ENCODE results near the gene AGAP3. TPM values are rescaled to one million over a fixed set of nuclear protein-coding genes. Genes with fewer than 3 reads are reported as not detected.

AGAP3 gene
- polyA plus RNA-seq, 3 donors, result 6.4 to 133 (median 6.8) TPM

DNA sequence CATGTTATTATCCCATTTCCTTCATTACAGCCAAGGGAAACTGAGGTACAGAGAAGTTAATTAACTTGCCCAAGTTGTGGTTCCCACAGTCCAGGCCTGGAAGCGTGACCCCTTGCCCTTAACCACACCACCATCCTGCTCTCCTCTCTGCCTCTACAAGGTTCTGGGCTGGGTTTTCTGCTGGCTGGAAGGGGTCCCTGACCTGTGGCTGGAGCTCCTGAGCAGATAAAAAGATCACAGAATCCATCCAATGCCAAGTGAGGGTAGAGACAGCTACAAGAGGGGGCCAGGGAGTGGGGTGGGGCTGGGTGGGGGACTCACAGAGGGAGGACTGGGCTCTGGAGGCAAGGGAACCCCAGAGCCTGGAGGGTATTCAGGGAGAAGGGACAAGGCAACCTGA, 91.0 kb downstream of the AGAP3 start:
- Mint-ChIP-seq H3K27me3 (ENCODE audit: low read depth in 3 of 3) (peaks cover 14 to 45% (median 15%) of the 10 kb centered on the region in 3 donors), H3K9me3 (peaks cover 12 to 26% (median 18%) of the 10 kb centered on the region in 7 donors)
- no CpG with 5 or more reads among the region's 1 CpG for WGBS (ENCODE audit: insufficient coverage)

DNA sequence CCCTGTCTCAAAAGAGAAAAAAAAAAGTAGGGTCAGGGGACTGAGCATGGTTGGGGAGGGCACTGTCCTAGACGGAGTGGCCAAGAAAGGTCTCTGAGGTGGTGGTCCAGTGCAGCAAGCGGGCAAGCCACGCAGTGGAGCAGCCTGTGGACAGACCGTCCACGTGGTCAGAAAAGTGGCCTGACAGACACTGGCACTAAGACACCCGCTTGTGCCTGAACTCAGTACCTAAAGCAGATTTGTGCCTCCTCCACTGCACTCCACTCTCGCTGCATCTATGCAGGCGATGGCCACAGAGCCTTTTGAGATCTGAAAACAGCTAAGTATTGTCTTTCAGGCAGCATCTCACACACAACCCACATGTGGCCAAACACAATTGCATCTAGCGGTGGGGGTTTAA, 92.0 kb downstream of the AGAP3 start:
- peak overlapping the region in 1 of 2 donors; percentile 32 for H3K4me3 Mint-ChIP-seq
- H3K36me3 ChIP-seq (replicated peaks in 1 of 2; ENCODE audit: control insufficient read depth in 1 of 2, insufficient read depth in 2 of 2, low read length in 2 of 2), result no peaks in the 10 kb centered on the region
- H3K4me1 ChIP-seq (ENCODE audit: control insufficient read depth in 1 of 2, insufficient read depth in 2 of 2, low read length in 2 of 2), result no peaks in the 10 kb centered on the region
- no peaks in the 10 kb centered on the region for H4K20me1 ChIP-seq (ENCODE audit: insufficient read depth, low read length)
- H3K9me3 ChIP-seq (replicated peaks in 1 of 2; ENCODE audit: control insufficient read depth in 1 of 2, insufficient read depth in 1 of 2, low read length in 2 of 2), result peaks cover 4 to 15% of the 10 kb centered on the region in 2 donors
- no peaks in the 10 kb centered on the region for H3K36me3 Mint-ChIP-seq
- no peak for DNase-seq
- no peak overlapping the region for H3K9ac ChIP-seq (ENCODE audit: insufficient read depth, low read length, poor library complexity, severe bottlenecking)
- TF ChIP-seq, protein P1, sequence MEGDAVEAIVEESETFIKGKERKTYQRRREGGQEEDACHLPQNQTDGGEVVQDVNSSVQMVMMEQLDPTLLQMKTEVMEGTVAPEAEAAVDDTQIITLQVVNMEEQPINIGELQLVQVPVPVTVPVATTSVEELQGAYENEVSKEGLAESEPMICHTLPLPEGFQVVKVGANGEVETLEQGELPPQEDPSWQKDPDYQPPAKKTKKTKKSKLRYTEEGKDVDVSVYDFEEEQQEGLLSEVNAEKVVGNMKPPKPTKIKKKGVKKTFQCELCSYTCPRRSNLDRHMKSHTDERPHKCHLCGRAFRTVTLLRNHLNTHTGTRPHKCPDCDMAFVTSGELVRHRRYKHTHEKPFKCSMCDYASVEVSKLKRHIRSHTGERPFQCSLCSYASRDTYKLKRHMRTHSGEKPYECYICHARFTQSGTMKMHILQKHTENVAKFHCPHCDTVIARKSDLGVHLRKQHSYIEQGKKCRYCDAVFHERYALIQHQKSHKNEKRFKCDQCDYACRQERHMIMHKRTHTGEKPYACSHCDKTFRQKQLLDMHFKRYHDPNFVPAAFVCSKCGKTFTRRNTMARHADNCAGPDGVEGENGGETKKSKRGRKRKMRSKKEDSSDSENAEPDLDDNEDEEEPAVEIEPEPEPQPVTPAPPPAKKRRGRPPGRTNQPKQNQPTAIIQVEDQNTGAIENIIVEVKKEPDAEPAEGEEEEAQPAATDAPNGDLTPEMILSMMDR (IDR thresholded peaks at IDR 0.05), result no peak
- peaks cover 11 to 39% (median 13%) of the 10 kb centered on the region in 3 donors for H3K27me3 Mint-ChIP-seq (ENCODE audit: low read depth in 3 of 3)
- peaks cover 10 to 17% (median 14%) of the 10 kb centered on the region in 7 donors for H3K9me3 Mint-ChIP-seq
- peaks cover 0 to 13% of the 10 kb centered on the region in 2 donors for H3K27me3 ChIP-seq (ENCODE audit: control insufficient read depth in 2 of 2, insufficient read depth in 2 of 2, low read length in 2 of 2)
- H3K27ac ChIP-seq (ENCODE audit: low read depth in 1 of 2, low read length in 2 of 2), result no peak overlapping the region
- H3K4me3 ChIP-seq (replicated peaks in 1 of 3; ENCODE audit: low read depth in 2 of 3, low read length in 3 of 3), result no peak overlapping the region
- no peak overlapping the region for H2AFZ ChIP-seq (ENCODE audit: insufficient read depth, low read depth, low read length, poor library complexity, severe bottlenecking)
- no peaks in the 10 kb centered on the region for H3K79me2 ChIP-seq (ENCODE audit: insufficient read depth, low read length)
- H3K27ac Mint-ChIP-seq, result no peak overlapping the region
- H3K4me2 ChIP-seq (replicated peaks; ENCODE audit: extremely low read depth, low read length, poor library complexity, severe bottlenecking), result no peak overlapping the region
- H3K4me1 Mint-ChIP-seq, result peaks cover 4% of the 10 kb centered on the region
- intact Hi-C loops (cut with micrococcal nuclease), result no loop called here
- 93% methylated on average over 9 of the region's 9 CpGs for WGBS (ENCODE audit: insufficient coverage)

More for the DNA sequence above, 91.0 kb downstream of the AGAP3 start:
- Mint-ChIP-seq H3K4me3 (no peak overlapping the region), H3K4me1 (peaks cover 4% of the 10 kb centered on the region), H3K27ac (no peak overlapping the region), H3K36me3 (no peaks in the 10 kb centered on the region)
- Histone ChIP-seq H3K9me3 (replicated peaks in 1 of 2; ENCODE audit: control insufficient read depth in 1 of 2, insufficient read depth in 1 of 2, low read length in 2 of 2) (peaks cover 4 to 18% of the 10 kb centered on the region in 2 donors), H2AFZ (ENCODE audit: insufficient read depth, low read depth, low read length, poor library complexity, severe bottlenecking) (no peak overlapping the region), H4K20me1 (ENCODE audit: insufficient read depth, low read length) (no peaks in the 10 kb centered on the region), H3K79me2 (ENCODE audit: insufficient read depth, low read length) (no peaks in the 10 kb centered on the region), H3K27ac (ENCODE audit: low read depth in 1 of 2, low read length in 2 of 2) (no peak overlapping the region), H3K27me3 (ENCODE audit: control insufficient read depth in 2 of 2, insufficient read depth in 2 of 2, low read length in 2 of 2) (peaks cover 0 to 18% of the 10 kb centered on the region in 2 donors), H3K4me2 (replicated peaks; ENCODE audit: extremely low read depth, low read length, poor library complexity, severe bottlenecking) (no peak overlapping the region), H3K4me3 (replicated peaks in 1 of 3; ENCODE audit: low read depth in 2 of 3, low read length in 3 of 3) (no peak overlapping the region), H3K36me3 (replicated peaks in 1 of 2; ENCODE audit: control insufficient read depth in 1 of 2, insufficient read depth in 2 of 2, low read length in 2 of 2) (no peaks in the 10 kb centered on the region), H3K9ac (ENCODE audit: insufficient read depth, low read length, poor library complexity, severe bottlenecking) (no peak overlapping the region), H3K4me1 (ENCODE audit: control insufficient read depth in 1 of 2, insufficient read depth in 2 of 2, low read length in 2 of 2) (no peaks in the 10 kb centered on the region)
- TF ChIP-seq, protein P1 (IDR thresholded peaks at IDR 0.05), result no peak
- intact Hi-C loops (cut with micrococcal nuclease), result no loop called here
- DNase-seq, result no peak

All from CD14-positive monocyte (primary cell).